Muscle layer of colon (tissue), 2 donors: ENCODE data around the gene CDKN3.
"Not testable (repeated sequence)": the region's sequence is repeated elsewhere in the genome, so short reads cannot be mapped to it uniquely, and the experiment has no call there.

ENCODE experiments used
- H3K27ac ChIP-seq: one replicate; pipeline ENCODE4 v1.7.0; 2013; ENCODE audit warnings: low read depth, mild to moderate bottlenecking, low read length, moderate library complexity
- H3K27me3 ChIP-seq, 2 donors: one replicate each; pipeline ENCODE4 v1.7.0; 2013; ENCODE audit warnings: low read length in 2 of 2, mild to moderate bottlenecking in 2 of 2; ENCODE audit not compliant: insufficient read depth in 2 of 2, control insufficient read depth in 1 of 2
- H3K36me3 ChIP-seq: one replicate; pipeline ENCODE4 v1.7.0; 2013; ENCODE audit warnings: mild to moderate bottlenecking, low read length; ENCODE audit not compliant: insufficient read depth
- H3K4me1 ChIP-seq: one replicate; pipeline ENCODE4 v1.7.0; 2013; ENCODE audit warnings: mild to moderate bottlenecking, low read length; ENCODE audit not compliant: insufficient read depth
- H3K4me3 ChIP-seq, 2 donors: one replicate each; pipeline ENCODE4 v1.7.0; 2013; ENCODE audit warnings: low read length in 2 of 2, low read depth in 1 of 2, mild to moderate bottlenecking in 1 of 2, moderate library complexity in 1 of 2
- H3K9ac ChIP-seq: one replicate; pipeline ENCODE4 v1.7.0; 2013; ENCODE audit warnings: low read length
- H3K9me3 ChIP-seq: one replicate; pipeline ENCODE4 v1.7.0; 2013; ENCODE audit warnings: mild to moderate bottlenecking, low read length
- donor health status: abdominal sarcoma.
- donor health status: Adenocarcinoma of cecum.

The CDKN3 gene

GRCh38 chr14:54396183-54396492 is 669 bp upstream of the CDKN3 start:
- peak overlapping the region; percentile 39 for H3K9ac ChIP-seq
- no peaks in the 10 kb centered on the region for H3K9me3 ChIP-seq
- no peak overlapping the region for H3K27ac ChIP-seq

GRCh38 chr14:54399560-54399959 is 2.8 kb downstream of the CDKN3 start:
- Histone ChIP-seq H3K9me3 (no peaks in the 10 kb centered on the region), H3K27ac (no peak overlapping the region), H3K9ac (no peak overlapping the region), H3K4me1 (peaks cover 6% of the 10 kb centered on the region), H3K27me3 (no peaks in the 10 kb centered on the region), H3K4me3 (no peak overlapping the region), H3K36me3 (no peaks in the 10 kb centered on the region)

More at GRCh38 chr14:54396183-54396492, 669 bp upstream of the CDKN3 start:
- no peaks in the 10 kb centered on the region for H3K36me3 ChIP-seq
- no peaks in the 10 kb centered on the region for H3K27me3 ChIP-seq
- peaks cover 6% of the 10 kb centered on the region for H3K4me1 ChIP-seq
- peak overlapping the region; percentile 85 to 87 for H3K4me3 ChIP-seq

GRCh38 chr14:54403401-54404005 is 6.7 kb downstream of the CDKN3 start:
- H3K36me3 ChIP-seq, H3K4me3 ChIP-seq, H3K27ac ChIP-seq, H3K9me3 ChIP-seq, H3K27me3 ChIP-seq, H3K9ac ChIP-seq, H3K4me1 ChIP-seq: not testable (repeated sequence)

GRCh38 chr14:54410215-54410614 is 13.4 kb downstream of the CDKN3 start:
- no peak overlapping the region for H3K9ac ChIP-seq
- no peaks in the 10 kb centered on the region for H3K4me1 ChIP-seq
- no peaks in the 10 kb centered on the region for H3K36me3 ChIP-seq
- H3K9me3 ChIP-seq, result no peaks in the 10 kb centered on the region
- no peaks in the 10 kb centered on the region for H3K27me3 ChIP-seq
- no peak overlapping the region for H3K4me3 ChIP-seq
- no peak overlapping the region for H3K27ac ChIP-seq

GRCh38 chr14:54411371-54411770 is 14.6 kb downstream of the CDKN3 start:
- H3K4me1 ChIP-seq, result no peaks in the 10 kb centered on the region
- no peaks in the 10 kb centered on the region for H3K36me3 ChIP-seq
- no peak overlapping the region for H3K9ac ChIP-seq
- no peak overlapping the region for H3K27ac ChIP-seq
- no peaks in the 10 kb centered on the region for H3K9me3 ChIP-seq
- no peaks in the 10 kb centered on the region for H3K27me3 ChIP-seq
- no peak overlapping the region for H3K4me3 ChIP-seq

GRCh38 chr14:54420478-54421142 is 23.8 kb downstream of the CDKN3 start:
- Histone ChIP-seq H3K4me3 (no peak overlapping the region), H3K9me3 (no peaks in the 10 kb centered on the region), H3K4me1 (peaks cover 5% of the 10 kb centered on the region), H3K9ac (no peak overlapping the region), H3K36me3 (peaks cover 11% of the 10 kb centered on the region), H3K27ac (no peak overlapping the region), H3K27me3 (no peaks in the 10 kb centered on the region)

GRCh38 chr14:54423991-54424390 is 27.2 kb downstream of the CDKN3 start:
- Histone ChIP-seq H3K9ac (no peak overlapping the region), H3K4me1 (peaks cover 5% of the 10 kb centered on the region), H3K36me3 (peaks cover 41% of the 10 kb centered on the region), H3K4me3 (no peak overlapping the region), H3K9me3 (no peaks in the 10 kb centered on the region), H3K27ac (no peak overlapping the region), H3K27me3 (no peaks in the 10 kb centered on the region)

GRCh38 chr14:54424479-54424901 is 27.7 kb downstream of the CDKN3 start:
- H3K27ac ChIP-seq, result no peak overlapping the region
- H3K36me3 ChIP-seq, result peaks cover 46% of the 10 kb centered on the region

GRCh38 chr14:54425068-54425467 is 28.3 kb downstream of the CDKN3 start:
- H3K9me3 ChIP-seq, result no peaks in the 10 kb centered on the region
- H3K36me3 ChIP-seq, result peaks cover 52% of the 10 kb centered on the region
- H3K27ac ChIP-seq, result no peak overlapping the region
- H3K4me3 ChIP-seq, result no peak overlapping the region
- no peak overlapping the region for H3K9ac ChIP-seq
- H3K4me1 ChIP-seq, result peaks cover 5% of the 10 kb centered on the region
- no peaks in the 10 kb centered on the region for H3K27me3 ChIP-seq

More at GRCh38 chr14:54424479-54424901, 27.7 kb downstream of the CDKN3 start:
- no peaks in the 10 kb centered on the region for H3K9me3 ChIP-seq
- no peak overlapping the region for H3K4me3 ChIP-seq
- peaks cover 5% of the 10 kb centered on the region for H3K4me1 ChIP-seq
- H3K9ac ChIP-seq, result no peak overlapping the region
- no peaks in the 10 kb centered on the region for H3K27me3 ChIP-seq

GRCh38 chr14:54425537-54426274 is 28.9 kb downstream of the CDKN3 start:
- Histone ChIP-seq H3K9ac (no peak overlapping the region), H3K36me3 (peaks cover 54% of the 10 kb centered on the region), H3K27ac (no peak overlapping the region), H3K4me3 (no peak overlapping the region), H3K27me3 (no peaks in the 10 kb centered on the region), H3K4me1 (peaks cover under 1% of the 10 kb centered on the region), H3K9me3 (no peaks in the 10 kb centered on the region)

GRCh38 chr14:54427871-54428270 is 31.1 kb downstream of the CDKN3 start:
- Histone ChIP-seq H3K9me3 (no peaks in the 10 kb centered on the region), H3K27me3 (no peaks in the 10 kb centered on the region), H3K9ac (no peak overlapping the region), H3K36me3 (peaks cover 54% of the 10 kb centered on the region), H3K27ac (no peak overlapping the region), H3K4me3 (no peak overlapping the region), H3K4me1 (no peaks in the 10 kb centered on the region)
